ENCODE results near the gene GLB1L.
"Not testable (repeated sequence)": the region's sequence is repeated elsewhere in the genome, so short reads cannot be mapped to it uniquely, and the experiment has no call there.

The GLB1L gene

GRCh38 chr2:219245148-219245898 lies at the start of gene GLB1L, which contains the start of gene STK16:
TSS of gene GLB1L (minus strand) at chr2:219245444. CDS start at chr2:219243573, 1,871 bp downstream.
TSS of gene STK16 (plus strand) at chr2:219245479. CDS start at chr2:219246000, 521 bp downstream.
- peak; percentile 74 for DNase-seq

- peak; percentile 33 for DNase-seq
These were observed 49.4 kb upstream of the GLB1L start for GRCh38 chr2:219294356-219295351.

GRCh38 chr2:219293736-219294231 lies 48.5 kb upstream of the GLB1L start:
- no peak for DNase-seq

- no peak for DNase-seq
These were observed 47.4 kb upstream of the GLB1L start for GRCh38 chr2:219292616-219293015.

- no peak for DNase-seq
These were observed 46.8 kb upstream of the GLB1L start for GRCh38 chr2:219291910-219292490.

- DNase-seq: no peak
These were observed 46.1 kb upstream of the GLB1L start for GRCh38 chr2:219291394-219291793.

GRCh38 chr2:219290381-219291171 lies 45.3 kb upstream of the GLB1L start:
- DNase-seq: no peak

- peak; percentile 51 for DNase-seq
These were observed 44.5 kb upstream of the GLB1L start for GRCh38 chr2:219289537-219290361.

- no peak for DNase-seq
These were observed 43.9 kb upstream of the GLB1L start for GRCh38 chr2:219289195-219289536.

GRCh38 chr2:219287580-219288265 lies 42.5 kb upstream of the GLB1L start:
- no peak for DNase-seq

GRCh38 chr2:219287116-219287440 lies 41.8 kb upstream of the GLB1L start:
- not testable (repeated sequence) for DNase-seq

GRCh38 chr2:219286436-219287115 lies 41.3 kb upstream of the GLB1L start:
- peak; percentile 10 for DNase-seq

- DNase-seq: no peak
These were observed 40.7 kb upstream of the GLB1L start for GRCh38 chr2:219285894-219286425.

- no peak for DNase-seq
These were observed 40.1 kb upstream of the GLB1L start for GRCh38 chr2:219285373-219285735.

GRCh38 chr2:219284501-219285372 lies 39.5 kb upstream of the GLB1L start:
- no peak for DNase-seq

GRCh38 chr2:219282943-219283581 lies 37.8 kb upstream of the GLB1L start:
- no peak for DNase-seq

GRCh38 chr2:219282375-219282774 lies 37.1 kb upstream of the GLB1L start:
- no peak for DNase-seq

GRCh38 chr2:219281588-219281987 lies 36.3 kb upstream of the GLB1L start:
- DNase-seq: no peak

Measured in GOT3 (cell line).